ENCODE measurements around the gene UGT1A1. TPM values are rescaled to one million over a fixed set of nuclear protein-coding genes. Genes with fewer than 3 reads are reported as not detected.
A peak's percentile ranks its signal among the peaks of the same experiment; 100 is the strongest.

UGT1A1 gene
- total and polyA plus RNA-seq, 2 of the 13 experiments (the other 11 are each of a cell fraction or from before 2014, with no cell fraction given), result 0.69 to 0.75 TPM

- peak; percentile 33; the same call in 1 of the 2 replicates for TF ChIP-seq AHDC1 (CRISPR knock-in tag; IDR thresholded peaks at IDR 0.05; ENCODE audit: borderline replicate concordance)
Observed at GRCh38 chr2:233764264-233764663, 4.2 kb downstream of the UGT1A1 start (continued).

- no peak for FAIRE-seq
- no peak for ATAC-seq
- H3K4me2 ChIP-seq (ENCODE audit: low read depth, low read length), result no peak overlapping the region
- no peaks in the 10 kb centered on the region for H3K79me2 ChIP-seq (ENCODE audit: insufficient read depth, low read length)
- H3K9me3 ChIP-seq (ENCODE audit: low read length), result no peaks in the 10 kb centered on the region
- POLR2A ChIA-PET, result no interaction called here
- intact Hi-C loops (cut with micrococcal nuclease; ENCODE audit: unreplicated experiment), result no loop called here
- DNase-seq (ENCODE audit: low spot score), result no peak
- H4K20me1 ChIP-seq (ENCODE audit: insufficient read depth, low read length), result no peaks in the 10 kb centered on the region
- no peak overlapping the region for H3K4me3 ChIP-seq (replicated peaks in 1 of 3; ENCODE audit: insufficient read depth in 1 of 3, low read depth in 2 of 3, low read length in 3 of 3)
- H3K27me3 ChIP-seq (ENCODE audit: control insufficient read depth in 1 of 2, insufficient read depth in 2 of 2, low read length in 2 of 2), result peaks cover 4 to 63% of the 10 kb centered on the region in 2 experiments; a peak in 3 of 5 replicates
- in situ Hi-C loops (cut with HindIII; ENCODE audit: extremely low pct_ligation_motif_present, low pct_unique_long_range_greater_than_20kb), result no loop called here
- WGBS (ENCODE audit: low lambda C conversion rate), result 38% methylated on average over 3 of the region's 3 CpGs
- CTCF ChIA-PET (ENCODE audit: low intra/inter-chr PET ratio, low total read pairs), result no interaction called here
- TF ChIP-seq ZNF432 (CRISPR knock-in tag; IDR thresholded peaks at IDR 0.05; ENCODE audit: borderline replicate concordance) (no peak), SSRP1 (CRISPR knock-in tag; IDR thresholded peaks at IDR 0.05) (no peak), REPIN1 (CRISPR knock-in tag; IDR thresholded peaks at IDR 0.05; ENCODE audit: borderline replicate concordance, low read depth) (no peak), ZNF282 (IDR thresholded peaks at IDR 0.05; ENCODE audit: partially characterized antibody) (no peak), PHF5A (CRISPR knock-in tag; IDR thresholded peaks at IDR 0.05; ENCODE audit: low read depth, unreplicated experiment) (no peak), MED8 (CRISPR knock-in tag; IDR thresholded peaks at IDR 0.05; ENCODE audit: insufficient replicate concordance) (no peak), CBX2 (IDR thresholded peaks at IDR 0.05; ENCODE audit: low read depth, low read length) (no peak), CBX2 (CRISPR knock-in tag; IDR thresholded peaks at IDR 0.05; ENCODE audit: low read depth) (no peak), ZNF414 (CRISPR knock-in tag; IDR thresholded peaks at IDR 0.05) (no peak), CREM (IDR thresholded peaks at IDR 0.05) (no peak), CREM (CRISPR knock-in tag; IDR thresholded peaks at IDR 0.05) (no peak), GTF2F1 (IDR thresholded peaks at IDR 0.05; ENCODE audit: low read length) (no peak), KAT2B (IDR thresholded peaks at IDR 0.05; ENCODE audit: borderline replicate concordance, low read depth, low read length) (no peak)
- H3K4me1 ChIP-seq (ENCODE audit: insufficient read depth, low read length), result peaks cover 8% of the 10 kb centered on the region
- no peak overlapping the region for H3K27ac ChIP-seq (ENCODE audit: extremely low read length, insufficient read depth, low read length)
- H3K9ac ChIP-seq (ENCODE audit: insufficient read depth, low read depth, low read length), result no peak overlapping the region
- no peak overlapping the region for H2AFZ ChIP-seq (ENCODE audit: low read length)
- no TSS peak for BruUV-seq (replicated peaks)
- H3K36me3 ChIP-seq (replicated peaks in 1 of 2; ENCODE audit: control insufficient read depth in 1 of 2, insufficient read depth in 2 of 2, low read length in 2 of 2), result no peaks in the 10 kb centered on the region
Observed at GRCh38 chr2:233764761-233765160, 4.7 kb downstream of the UGT1A1 start.
